ENCODE data around the gene STARD5.

Gene STARD5

GRCh38 chr15:81309647-81310450 lies 14.1 kb downstream of the STARD5 start:
- no peak for DNase-seq

- DNase-seq, result no peak
These were observed 15.7 kb downstream of the STARD5 start for GRCh38 chr15:81308260-81308659.

DNA sequence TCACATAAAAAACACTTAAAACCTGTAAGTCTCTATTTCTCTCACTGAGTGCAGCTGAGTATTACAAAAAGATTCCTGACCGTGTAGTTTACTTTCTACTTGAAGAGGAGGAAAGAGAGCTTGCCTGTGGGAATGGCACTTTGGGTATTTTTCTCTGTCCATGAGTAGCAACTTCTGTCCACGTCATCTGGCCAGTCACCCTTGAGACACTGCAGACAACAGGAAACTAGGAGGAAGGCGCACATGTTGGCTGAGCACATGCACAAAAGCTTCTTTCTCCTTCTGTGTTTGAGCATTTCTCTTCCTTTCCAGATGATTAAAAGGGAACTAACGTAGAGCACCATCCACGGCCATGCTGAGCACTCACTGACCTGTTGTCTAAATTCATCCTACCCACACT lies 19.7 kb downstream of the STARD5 start:
- DNase-seq, result no peak

DNA sequence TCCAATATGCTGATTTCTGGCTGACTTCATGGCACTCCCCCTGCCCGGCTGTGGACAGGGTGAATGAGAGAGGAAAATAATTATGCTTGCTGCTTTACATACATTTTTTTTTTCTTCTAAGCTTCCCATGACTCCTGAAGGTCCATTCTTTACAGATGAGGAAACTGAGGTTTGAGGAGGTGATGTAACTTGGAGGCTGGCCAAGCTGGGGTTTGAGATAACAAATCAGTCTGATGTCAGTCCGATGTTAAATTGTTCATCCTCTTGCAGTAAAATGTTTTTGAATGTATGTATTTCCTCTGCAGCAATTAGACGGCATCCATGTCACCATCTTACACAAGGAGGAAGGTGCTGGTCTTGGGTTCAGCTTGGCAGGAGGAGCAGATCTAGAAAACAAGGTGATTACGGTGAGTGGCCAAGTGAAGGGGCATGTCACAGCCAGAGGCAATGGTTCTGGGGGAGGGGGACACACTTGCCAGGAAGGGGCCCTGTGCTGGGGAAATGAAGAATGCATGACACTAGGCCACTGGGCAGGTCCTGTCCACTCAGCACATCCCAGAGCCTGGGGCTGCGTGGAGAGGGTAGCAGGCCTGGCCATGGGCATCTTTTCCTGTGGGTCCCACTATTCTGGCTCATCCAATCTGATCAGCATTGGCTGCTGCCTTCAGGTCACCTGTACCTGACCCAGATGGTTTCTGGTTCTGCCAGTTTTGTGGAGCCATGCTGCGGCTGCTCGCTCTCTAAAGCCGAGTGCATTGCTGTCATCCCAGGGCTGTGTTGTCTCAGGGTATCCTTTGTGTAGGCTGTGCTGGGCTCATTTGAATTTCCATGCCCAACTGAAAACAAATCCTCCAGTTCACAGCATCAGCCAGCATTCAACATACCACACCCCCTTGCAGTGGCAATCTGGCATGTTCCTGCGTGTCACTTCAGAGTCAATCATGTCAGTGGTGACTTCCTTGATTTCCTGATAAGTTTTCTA lies 20.4 kb downstream of the STARD5 start:
- no peak for DNase-seq

- no peak for DNase-seq
These were observed 21.2 kb downstream of the STARD5 start for GRCh38 chr15:81302701-81303109.

DNA sequence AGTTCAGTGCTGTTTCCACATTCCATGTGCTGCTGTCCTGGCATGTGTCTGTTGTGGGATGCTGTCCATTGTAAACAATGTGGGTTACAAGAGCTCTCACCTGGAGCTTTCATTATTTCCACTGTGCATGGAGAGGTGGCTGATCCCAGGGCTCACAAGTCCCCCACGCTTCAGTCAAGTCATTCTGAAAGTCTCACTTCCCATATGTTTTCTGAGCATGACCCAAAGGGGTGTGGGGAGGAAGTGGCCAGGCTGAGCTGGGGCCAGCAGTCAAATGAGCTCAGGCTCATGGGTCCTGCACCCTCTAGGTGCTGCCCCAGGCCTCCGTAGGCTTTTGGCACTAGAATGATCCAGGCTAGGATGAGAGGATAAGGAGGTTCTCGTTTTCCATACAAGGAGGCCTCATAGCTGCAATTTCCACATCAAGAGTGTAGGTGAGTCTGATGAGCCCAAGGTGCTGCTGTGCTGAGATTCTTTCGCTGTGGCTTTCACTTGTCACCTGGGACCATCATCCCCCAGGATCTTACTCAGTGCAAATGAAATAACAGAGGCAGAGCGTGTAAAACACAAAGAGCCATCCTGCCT lies 22.0 kb downstream of the STARD5 start:
- no peak for DNase-seq

- DNase-seq, result no peak
These were observed 22.6 kb downstream of the STARD5 start for GRCh38 chr15:81301385-81301784.

- DNase-seq, result no peak
These were observed 24.2 kb downstream of the STARD5 start for GRCh38 chr15:81299630-81300273.

DNA sequence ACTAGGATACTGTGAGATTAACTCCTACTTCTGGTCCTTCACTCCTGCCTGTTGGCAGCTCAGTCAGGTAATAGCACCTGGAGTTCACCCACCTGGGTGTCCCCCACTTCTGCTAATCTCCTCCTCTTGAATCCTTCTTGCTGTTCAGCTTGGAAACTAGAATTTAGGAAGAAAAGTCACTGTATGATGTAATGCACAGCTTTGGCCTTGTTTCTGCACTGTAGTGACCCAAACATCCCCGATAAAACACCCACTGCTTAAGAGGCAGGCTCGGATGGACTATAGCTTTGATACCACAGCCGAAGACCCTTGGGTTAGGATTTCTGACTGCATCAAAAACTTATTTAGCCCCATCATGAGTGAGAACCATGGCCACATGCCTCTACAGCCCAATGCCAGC lies 24.8 kb downstream of the STARD5 start:
- no peak for DNase-seq

DNA sequence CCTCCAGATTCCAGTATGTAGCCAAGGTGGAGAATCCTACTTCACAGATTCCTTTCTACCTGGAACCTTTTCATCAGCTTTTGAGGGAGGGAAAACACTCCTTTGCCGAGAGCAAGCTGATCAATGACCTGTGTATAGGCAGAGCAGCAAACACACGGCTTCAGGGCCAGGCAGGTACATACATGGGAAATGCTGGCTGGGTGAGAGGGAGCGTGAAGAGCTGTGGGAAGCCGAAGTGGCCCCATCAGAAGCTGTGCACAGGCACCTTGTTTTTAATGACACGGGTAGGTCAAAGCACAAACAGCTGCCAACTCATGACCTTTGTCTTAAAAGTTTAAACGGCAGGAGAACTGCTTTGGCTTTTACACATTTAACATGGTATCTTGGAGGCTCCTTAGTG lies 25.3 kb downstream of the STARD5 start:
- no peak for DNase-seq

- no peak for DNase-seq
These were observed 26.1 kb downstream of the STARD5 start for GRCh38 chr15:81297603-81298575.

GRCh38 chr15:81297147-81297572 lies 26.8 kb downstream of the STARD5 start:
- no peak for DNase-seq

DNA sequence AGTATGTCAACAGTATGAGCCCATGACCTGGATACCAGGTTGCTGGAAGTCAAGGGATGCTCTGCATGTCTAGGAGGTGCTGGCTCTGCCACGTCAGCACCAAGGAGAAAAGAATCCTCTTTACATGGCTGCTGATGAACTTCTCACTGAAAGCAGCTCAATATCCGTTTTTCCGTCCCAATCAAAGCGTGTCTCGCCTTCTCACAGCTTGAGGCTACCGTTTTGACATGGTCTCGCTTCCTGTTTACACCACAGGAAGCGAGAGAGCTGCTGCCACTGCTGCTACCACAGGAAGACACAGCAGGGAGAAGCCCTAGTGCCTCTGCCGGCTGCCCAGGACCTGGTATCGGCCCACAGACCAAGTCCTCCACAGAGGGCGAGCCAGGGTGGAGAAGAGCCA lies 27.3 kb downstream of the STARD5 start:
- DNase-seq, result peak in 3 of 4 experiments; percentile 29 to 69 (median 56)

GRCh38 chr15:81296186-81296585 lies 27.8 kb downstream of the STARD5 start:
- no peak for DNase-seq

DNA sequence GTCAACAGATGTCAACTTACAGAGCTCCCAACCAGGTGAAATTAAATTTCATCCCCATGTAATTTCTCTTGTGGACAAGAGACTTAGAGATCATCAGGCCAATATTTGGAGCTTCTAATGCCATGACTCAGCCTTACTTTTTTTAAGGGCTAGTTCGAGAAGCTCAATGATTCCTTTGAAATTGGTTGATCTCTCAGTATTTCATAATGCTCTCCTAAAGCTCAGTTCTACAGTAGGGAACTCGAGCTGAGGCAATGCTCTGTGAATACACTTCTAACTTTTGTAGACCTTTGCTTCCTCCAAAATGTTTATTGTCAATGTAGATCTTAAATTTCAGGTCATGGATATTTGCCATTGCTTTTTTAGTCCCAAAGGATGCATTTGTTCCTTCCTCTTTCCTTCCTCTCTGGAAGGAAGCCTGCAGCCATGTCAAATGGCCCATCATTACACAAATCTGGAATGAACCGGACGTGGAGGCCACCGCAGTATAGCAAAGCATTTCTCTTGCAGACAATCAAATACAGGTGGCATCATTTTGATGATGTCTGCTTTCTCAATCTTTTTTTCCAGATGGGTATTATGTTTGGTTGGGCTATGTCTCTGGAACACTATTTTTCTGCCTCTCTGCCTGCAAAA lies 28.3 kb downstream of the STARD5 start:
- no peak for DNase-seq

GRCh38 chr15:81294516-81294880 lies 29.4 kb downstream of the STARD5 start:
- no peak for DNase-seq

GRCh38 chr15:81293728-81294515 lies 30.0 kb downstream of the STARD5 start:
- peak; percentile 33 to 51 (median 48) for DNase-seq

GRCh38 chr15:81292523-81293001 lies 31.4 kb downstream of the STARD5 start:
- peak; percentile 22 to 34 (median 27) for DNase-seq

DNA sequence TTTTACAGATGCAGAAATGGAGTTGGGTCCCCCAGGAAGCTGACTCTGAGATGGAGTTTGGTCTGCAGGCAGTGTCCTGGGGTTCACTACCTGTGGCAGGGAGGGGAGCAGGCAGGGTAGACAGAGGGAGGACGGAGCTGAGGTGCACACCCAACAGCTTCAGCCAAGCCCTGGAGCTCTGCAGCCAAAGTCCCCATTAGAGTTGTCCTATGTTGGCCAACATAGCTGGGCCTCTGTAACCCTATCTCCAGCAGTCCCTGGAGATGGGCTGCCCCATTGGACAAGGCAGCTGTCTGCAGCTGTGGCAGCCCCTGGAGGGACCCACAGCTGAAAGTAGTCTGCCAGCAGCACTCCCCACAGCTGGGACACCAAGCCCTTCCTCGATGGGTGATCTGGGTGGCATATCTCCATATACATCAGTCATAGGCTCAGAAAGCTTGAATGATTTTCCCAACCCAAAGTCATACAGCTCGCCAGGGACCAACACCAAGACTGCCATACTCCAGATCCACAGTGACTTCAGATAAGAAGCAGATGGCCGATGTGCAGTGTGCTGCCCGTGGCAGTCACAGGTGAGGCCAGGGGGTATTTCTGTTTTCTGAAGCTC lies 31.9 kb downstream of the STARD5 start:
- DNase-seq, result no peak

DNA sequence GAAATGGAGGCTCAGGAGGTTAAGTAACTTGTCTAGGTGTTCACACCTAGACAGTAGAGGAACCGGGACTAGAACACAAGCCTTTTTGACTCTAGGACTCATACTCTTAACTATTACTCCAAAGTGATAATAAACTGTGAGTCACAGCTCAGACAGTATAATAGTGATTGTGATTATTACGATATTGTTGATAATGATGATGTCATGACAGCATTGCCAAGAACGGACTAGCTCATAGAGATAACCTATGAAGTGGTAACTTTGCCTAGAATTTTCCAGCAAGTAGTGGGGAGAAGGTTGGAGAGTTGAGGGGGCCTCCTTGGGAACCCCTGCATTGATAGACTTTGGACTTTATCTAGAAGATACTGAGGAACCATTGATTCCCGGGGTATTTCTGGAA lies 34.0 kb downstream of the STARD5 start:
- no peak for DNase-seq

Data from activated CD4-positive, CD25-positive, alpha-beta regulatory T cell (primary cell).